ENCODE results near the gene SART1. TPM values are rescaled to one million over a fixed set of nuclear protein-coding genes. Genes with fewer than 3 reads are reported as not detected.

Gene SART1
- polyA plus RNA-seq, 1 donor from 2014 or later: 34.9 TPM

DNA sequence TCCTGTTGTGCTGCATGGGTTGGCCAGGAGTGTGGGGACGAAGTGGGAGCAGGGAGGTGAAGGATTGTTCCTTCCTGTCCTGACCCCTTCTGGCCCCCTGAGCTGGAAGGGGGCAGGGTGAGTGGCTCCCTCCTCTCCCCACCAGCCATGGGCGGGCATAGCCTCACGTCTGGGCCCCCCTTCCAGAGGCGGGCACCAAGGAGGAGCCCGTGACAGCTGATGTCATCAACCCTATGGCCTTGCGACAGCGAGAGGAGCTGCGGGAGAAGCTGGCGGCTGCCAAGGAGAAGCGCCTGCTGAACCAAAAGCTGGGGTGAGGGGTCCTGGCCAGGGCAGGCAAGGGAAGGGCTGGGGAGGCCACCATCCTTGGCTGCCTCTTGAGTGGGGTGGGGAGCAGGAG is 3.4 kb downstream of the SART1 start:
- no peaks in the 10 kb centered on the region for H3K9me3 ChIP-seq (ENCODE audit: low read length)
- H3K36me3 ChIP-seq (ENCODE audit: insufficient read depth, low read length): no peaks in the 10 kb centered on the region
- H3K27me3 ChIP-seq (ENCODE audit: insufficient read depth, low read depth, low read length): no peaks in the 10 kb centered on the region

DNA sequence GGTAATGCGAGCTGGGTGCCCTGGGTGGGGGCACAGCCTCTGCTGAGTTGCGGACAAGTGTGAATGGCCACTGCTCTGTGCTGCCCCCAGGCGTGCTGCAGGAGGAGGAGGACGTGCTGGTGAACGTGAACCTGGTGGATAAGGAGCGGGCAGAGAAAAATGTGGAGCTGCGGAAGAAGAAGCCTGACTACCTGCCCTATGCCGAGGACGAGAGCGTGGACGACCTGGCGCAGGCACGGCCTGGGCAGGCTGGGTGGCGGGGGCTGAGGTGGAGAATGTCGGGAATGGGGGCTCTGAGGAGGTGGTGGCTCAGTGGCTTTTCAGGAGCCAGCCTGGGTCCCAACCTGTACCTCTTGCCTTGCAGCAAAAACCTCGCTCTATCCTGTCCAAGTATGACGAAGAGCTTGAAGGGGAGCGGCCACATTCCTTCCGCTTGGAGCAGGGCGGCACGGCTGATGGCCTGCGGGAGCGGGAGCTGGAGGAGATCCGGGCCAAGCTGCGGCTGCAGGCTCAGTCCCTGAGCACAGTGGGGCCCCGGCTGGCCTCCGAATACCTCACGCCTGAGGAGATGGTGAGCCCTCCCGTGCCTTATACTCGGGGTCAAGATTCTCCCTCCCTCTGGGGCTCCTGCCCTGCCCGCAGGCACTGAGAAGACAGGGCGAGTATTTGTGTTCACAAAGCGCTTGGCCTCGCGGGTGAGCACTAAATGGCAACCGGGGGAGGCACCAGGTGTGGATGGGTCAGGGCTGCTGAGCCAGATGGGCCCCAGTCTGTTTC is 4.6 kb downstream of the SART1 start:
- Histone ChIP-seq H3K4me3 (ENCODE audit: low read length) (no peak overlapping the region), H4K20me1 (ENCODE audit: insufficient read depth) (no peaks in the 10 kb centered on the region), H3K79me2 (replicated peaks; ENCODE audit: insufficient read depth, low read length) (peaks cover 19% of the 10 kb centered on the region), H3K9ac (ENCODE audit: low read length) (no peak overlapping the region), H3K27me3 (ENCODE audit: insufficient read depth, low read depth, low read length) (no peaks in the 10 kb centered on the region), H3K27ac (ENCODE audit: low read length) (no peak overlapping the region), H3K9me2 (ENCODE audit: insufficient read depth, low read length) (no peaks in the 10 kb centered on the region), H3K4me2 (ENCODE audit: low read length) (no peak overlapping the region), H3K36me3 (ENCODE audit: insufficient read depth, low read length) (no peaks in the 10 kb centered on the region), H3F3A (ENCODE audit: insufficient read depth, low read length, poor library complexity, severe bottlenecking) (no peaks in the 10 kb centered on the region), H3K9me3 (ENCODE audit: low read length) (no peaks in the 10 kb centered on the region), H2AFZ (ENCODE audit: low read depth, low read length) (no peak overlapping the region)
- no peak for TF ChIP-seq EP300 (conservative IDR thresholded peaks at IDR 0.05; ENCODE audit: poor library complexity, severe bottlenecking)
- TF ChIP-seq TAF1 (IDR thresholded peaks at IDR 0.05; ENCODE audit: low read depth): no peak
- no peak for TF ChIP-seq SMC3 (conservative IDR thresholded peaks at IDR 0.05; ENCODE audit: poor library complexity)
- TF ChIP-seq POLR2AphosphoS5 (IDR thresholded peaks at IDR 0.05): no peak

More for the DNA sequence above, 3.4 kb downstream of the SART1 start:
- H3K4me3 ChIP-seq (ENCODE audit: low read length): no peak overlapping the region
- no peak for TF ChIP-seq RAD21 (conservative IDR thresholded peaks at IDR 0.05)
- TF ChIP-seq SMC3 (conservative IDR thresholded peaks at IDR 0.05; ENCODE audit: poor library complexity): no peak
- TF ChIP-seq MXI1 (conservative IDR thresholded peaks at IDR 0.05; ENCODE audit: poor library complexity, severe bottlenecking): no peak
- no peak for TF ChIP-seq POLR2AphosphoS5 (IDR thresholded peaks at IDR 0.05)
- TF ChIP-seq EZH2 (IDR thresholded peaks at IDR 0.05; ENCODE audit: borderline replicate concordance, insufficient read depth, low read length, poor library complexity, severe bottlenecking): no peak
- no peak for TF ChIP-seq TAF1 (IDR thresholded peaks at IDR 0.05; ENCODE audit: low read depth)
- TF ChIP-seq EP300 (conservative IDR thresholded peaks at IDR 0.05; ENCODE audit: poor library complexity, severe bottlenecking): no peak
- TF ChIP-seq, protein P1, sequence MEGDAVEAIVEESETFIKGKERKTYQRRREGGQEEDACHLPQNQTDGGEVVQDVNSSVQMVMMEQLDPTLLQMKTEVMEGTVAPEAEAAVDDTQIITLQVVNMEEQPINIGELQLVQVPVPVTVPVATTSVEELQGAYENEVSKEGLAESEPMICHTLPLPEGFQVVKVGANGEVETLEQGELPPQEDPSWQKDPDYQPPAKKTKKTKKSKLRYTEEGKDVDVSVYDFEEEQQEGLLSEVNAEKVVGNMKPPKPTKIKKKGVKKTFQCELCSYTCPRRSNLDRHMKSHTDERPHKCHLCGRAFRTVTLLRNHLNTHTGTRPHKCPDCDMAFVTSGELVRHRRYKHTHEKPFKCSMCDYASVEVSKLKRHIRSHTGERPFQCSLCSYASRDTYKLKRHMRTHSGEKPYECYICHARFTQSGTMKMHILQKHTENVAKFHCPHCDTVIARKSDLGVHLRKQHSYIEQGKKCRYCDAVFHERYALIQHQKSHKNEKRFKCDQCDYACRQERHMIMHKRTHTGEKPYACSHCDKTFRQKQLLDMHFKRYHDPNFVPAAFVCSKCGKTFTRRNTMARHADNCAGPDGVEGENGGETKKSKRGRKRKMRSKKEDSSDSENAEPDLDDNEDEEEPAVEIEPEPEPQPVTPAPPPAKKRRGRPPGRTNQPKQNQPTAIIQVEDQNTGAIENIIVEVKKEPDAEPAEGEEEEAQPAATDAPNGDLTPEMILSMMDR (IDR thresholded peaks at IDR 0.05; ENCODE audit: poor library complexity, severe bottlenecking): no peak
- TF ChIP-seq, protein P2, sequence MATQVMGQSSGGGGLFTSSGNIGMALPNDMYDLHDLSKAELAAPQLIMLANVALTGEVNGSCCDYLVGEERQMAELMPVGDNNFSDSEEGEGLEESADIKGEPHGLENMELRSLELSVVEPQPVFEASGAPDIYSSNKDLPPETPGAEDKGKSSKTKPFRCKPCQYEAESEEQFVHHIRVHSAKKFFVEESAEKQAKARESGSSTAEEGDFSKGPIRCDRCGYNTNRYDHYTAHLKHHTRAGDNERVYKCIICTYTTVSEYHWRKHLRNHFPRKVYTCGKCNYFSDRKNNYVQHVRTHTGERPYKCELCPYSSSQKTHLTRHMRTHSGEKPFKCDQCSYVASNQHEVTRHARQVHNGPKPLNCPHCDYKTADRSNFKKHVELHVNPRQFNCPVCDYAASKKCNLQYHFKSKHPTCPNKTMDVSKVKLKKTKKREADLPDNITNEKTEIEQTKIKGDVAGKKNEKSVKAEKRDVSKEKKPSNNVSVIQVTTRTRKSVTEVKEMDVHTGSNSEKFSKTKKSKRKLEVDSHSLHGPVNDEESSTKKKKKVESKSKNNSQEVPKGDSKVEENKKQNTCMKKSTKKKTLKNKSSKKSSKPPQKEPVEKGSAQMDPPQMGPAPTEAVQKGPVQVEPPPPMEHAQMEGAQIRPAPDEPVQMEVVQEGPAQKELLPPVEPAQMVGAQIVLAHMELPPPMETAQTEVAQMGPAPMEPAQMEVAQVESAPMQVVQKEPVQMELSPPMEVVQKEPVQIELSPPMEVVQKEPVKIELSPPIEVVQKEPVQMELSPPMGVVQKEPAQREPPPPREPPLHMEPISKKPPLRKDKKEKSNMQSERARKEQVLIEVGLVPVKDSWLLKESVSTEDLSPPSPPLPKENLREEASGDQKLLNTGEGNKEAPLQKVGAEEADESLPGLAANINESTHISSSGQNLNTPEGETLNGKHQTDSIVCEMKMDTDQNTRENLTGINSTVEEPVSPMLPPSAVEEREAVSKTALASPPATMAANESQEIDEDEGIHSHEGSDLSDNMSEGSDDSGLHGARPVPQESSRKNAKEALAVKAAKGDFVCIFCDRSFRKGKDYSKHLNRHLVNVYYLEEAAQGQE (IDR thresholded peaks at IDR 0.05; ENCODE audit: borderline replicate concordance): no peak
- H3K9me2 ChIP-seq (ENCODE audit: insufficient read depth, low read length): no peaks in the 10 kb centered on the region
- peaks cover 19% of the 10 kb centered on the region for H3K79me2 ChIP-seq (replicated peaks; ENCODE audit: insufficient read depth, low read length)
- H4K20me1 ChIP-seq (ENCODE audit: insufficient read depth): no peaks in the 10 kb centered on the region
- H2AFZ ChIP-seq (ENCODE audit: low read depth, low read length): no peak overlapping the region
- no peak overlapping the region for H3K9ac ChIP-seq (ENCODE audit: low read length)
- H3F3A ChIP-seq (ENCODE audit: insufficient read depth, low read length, poor library complexity, severe bottlenecking): no peaks in the 10 kb centered on the region
- H3K27ac ChIP-seq (ENCODE audit: low read length): no peak overlapping the region
- H3K4me2 ChIP-seq (ENCODE audit: low read length): no peak overlapping the region
